ENCODE results near the gene GAREM2. TPM values are rescaled to one million over a fixed set of nuclear protein-coding genes. Genes with fewer than 3 reads are reported as not detected.

The GAREM2 gene
- total RNA-seq = 0.05 and 0.42 TPM in 2 replicates

GRCh38 chr2:26172871-26173775 lies at the start of gene GAREM2:
Gene GAREM2 (plus strand): TSS chr2:26173088. CDS start chr2:26173221, 133 bp downstream.

Other genes starting within 250 kb of the GAREM2 start
- 11.6 and 15.1 TPM in 2 replicates for gene KIF3C, start 190.6 kb upstream of the GAREM2 start, total RNA-seq
- gene RAB10, start 139.0 kb upstream of the GAREM2 start, total RNA-seq = 208 and 230 TPM in 2 replicates
- 129 and 144 TPM in 2 replicates for gene HADHA, start 71.5 kb downstream of the GAREM2 start, total RNA-seq
- gene HADHB, start 71.9 kb downstream of the GAREM2 start, total RNA-seq = 116 TPM in 2 replicates
- 27.2 and 35.5 TPM in 2 replicates for gene SELENOI, start 173.1 kb downstream of the GAREM2 start, total RNA-seq
- not detected in 2 replicates for gene ADGRF3, start 173.7 kb downstream of the GAREM2 start, total RNA-seq
- gene DRC1, start 228.8 kb downstream of the GAREM2 start, total RNA-seq = not detected in 2 replicates

Data from airway epithelial cell (primary cell).